Ammon's horn (tissue), 1 donor: ENCODE data around the gene CDC14A.
A peak's percentile ranks its signal among the peaks of the same experiment; 100 is the strongest.
"Not testable (repeated sequence)": the region's sequence is repeated elsewhere in the genome, so short reads cannot be mapped to it uniquely, and the experiment has no call there.

Experiments used
- DNase-seq: peaks from one replicate; pipeline ENCODE4 v3.0.0-alpha.2; 2016; ENCODE audit warnings: low spot score

The CDC14A gene

GRCh38 chr1:100352267-100353070 lies at the start of gene CDC14A:
Gene CDC14A (plus strand): TSS chr1:100352506. CDS start chr1:100352955, 449 bp downstream.
- peak; percentile 94 for DNase-seq

- DNase-seq: no peak
Measured at GRCh38 chr1:100302739-100303138, 49.6 kb upstream of the CDC14A start.

DNA sequence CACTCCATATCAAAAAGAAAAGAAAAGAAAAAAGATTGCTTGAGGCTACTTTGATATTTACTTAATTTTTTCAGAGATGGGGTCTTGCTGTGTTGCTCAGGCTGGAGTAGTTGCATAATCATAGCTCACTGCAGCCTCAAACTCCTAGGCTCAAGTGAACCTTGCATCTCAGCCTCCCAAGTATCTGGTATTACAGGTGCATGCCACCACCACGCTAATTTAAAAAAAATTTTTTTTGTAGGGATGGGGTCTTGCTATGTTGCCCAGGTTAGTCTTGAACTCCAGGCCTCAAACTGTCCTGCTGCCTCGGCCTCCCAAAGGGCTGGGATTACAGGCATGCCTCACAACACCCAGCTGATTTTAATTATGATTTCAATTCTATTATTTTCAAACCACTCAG lies 48.1 kb upstream of the CDC14A start:
- DNase-seq: no peak

- DNase-seq: no peak
Measured at GRCh38 chr1:100304921-100305320, 47.4 kb upstream of the CDC14A start.

DNA sequence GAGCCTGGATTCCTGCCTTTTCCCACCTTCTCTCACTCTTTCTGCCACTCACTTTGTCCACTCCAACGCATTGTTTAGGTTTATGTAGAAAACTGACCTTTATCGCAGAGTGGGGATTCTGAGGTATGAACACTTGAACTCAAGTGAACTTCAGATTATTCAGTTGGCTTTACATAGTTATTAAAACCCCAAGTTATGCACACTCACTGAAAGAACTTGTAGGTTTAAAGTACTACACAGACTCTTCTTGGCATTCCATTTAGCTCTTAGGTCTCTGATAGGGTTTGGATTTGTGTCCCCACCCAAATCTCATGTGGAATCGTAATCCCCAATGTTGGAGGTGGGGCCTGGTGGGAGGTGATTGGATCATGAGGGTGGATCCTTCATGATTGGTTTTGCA lies 46.4 kb upstream of the CDC14A start:
- DNase-seq: no peak

GRCh38 chr1:100306735-100307313 lies 45.5 kb upstream of the CDC14A start:
- DNase-seq: no peak

DNA sequence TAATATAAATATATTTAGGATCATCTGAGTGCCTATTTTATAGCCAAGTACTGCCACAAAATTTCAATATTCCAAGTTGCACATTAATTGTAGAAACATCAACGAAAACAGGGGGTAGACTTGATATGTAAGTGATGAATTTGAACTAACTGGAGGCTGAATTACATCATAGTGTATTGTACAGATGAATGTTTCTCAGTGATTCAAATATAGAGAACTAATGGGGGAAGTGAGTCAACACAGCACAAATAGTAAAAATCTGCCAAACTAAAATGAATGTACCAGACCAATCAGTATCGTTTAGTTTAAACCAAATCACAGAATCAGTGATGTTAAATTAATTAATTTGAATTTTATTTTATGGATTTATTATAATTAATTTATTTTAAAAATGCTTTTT lies 43.5 kb upstream of the CDC14A start:
- no peak for DNase-seq

- no peak for DNase-seq
Measured at GRCh38 chr1:100309863-100310262, 42.4 kb upstream of the CDC14A start.

GRCh38 chr1:100313382-100313781 lies 38.9 kb upstream of the CDC14A start:
- DNase-seq: no peak

- no peak for DNase-seq
Measured at GRCh38 chr1:100316622-100317021, 35.7 kb upstream of the CDC14A start.

DNA sequence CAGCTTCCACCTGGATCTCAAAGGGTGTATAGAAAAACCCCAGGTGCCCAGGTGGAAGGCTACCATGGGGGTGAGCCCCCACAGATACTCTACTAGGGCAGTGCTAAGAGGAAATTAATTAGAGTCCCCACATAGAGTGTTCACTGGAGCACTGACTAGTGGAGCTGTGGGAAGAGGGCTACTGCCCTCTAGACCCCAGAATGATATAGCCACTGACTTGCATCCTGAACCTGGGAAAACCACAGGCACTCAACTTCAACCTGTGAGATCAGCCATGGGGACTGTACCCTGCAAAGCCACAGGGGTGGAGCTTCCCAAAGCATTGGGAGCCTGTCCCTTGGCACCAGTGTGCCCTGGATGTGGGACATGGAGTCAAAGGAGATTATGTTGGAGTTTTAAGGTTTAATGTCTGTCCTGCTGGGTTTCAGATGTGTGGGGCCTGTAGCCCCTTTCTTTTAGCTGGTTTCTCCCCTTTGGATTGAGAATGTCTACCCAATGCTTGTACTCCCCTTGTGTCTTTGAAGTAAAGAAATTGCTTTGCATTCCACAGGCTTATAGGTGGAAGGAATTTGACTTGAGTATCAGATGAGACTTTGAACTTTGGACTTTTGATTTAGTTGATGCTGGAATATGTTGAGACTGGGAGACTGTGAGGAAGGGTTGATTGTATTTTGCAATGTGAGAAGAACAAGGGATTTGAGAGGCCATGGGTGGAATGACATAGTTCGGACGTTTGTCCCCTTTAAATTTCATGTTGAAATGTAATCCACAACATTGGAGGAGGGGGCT lies 31.8 kb upstream of the CDC14A start:
- DNase-seq: no peak

DNA sequence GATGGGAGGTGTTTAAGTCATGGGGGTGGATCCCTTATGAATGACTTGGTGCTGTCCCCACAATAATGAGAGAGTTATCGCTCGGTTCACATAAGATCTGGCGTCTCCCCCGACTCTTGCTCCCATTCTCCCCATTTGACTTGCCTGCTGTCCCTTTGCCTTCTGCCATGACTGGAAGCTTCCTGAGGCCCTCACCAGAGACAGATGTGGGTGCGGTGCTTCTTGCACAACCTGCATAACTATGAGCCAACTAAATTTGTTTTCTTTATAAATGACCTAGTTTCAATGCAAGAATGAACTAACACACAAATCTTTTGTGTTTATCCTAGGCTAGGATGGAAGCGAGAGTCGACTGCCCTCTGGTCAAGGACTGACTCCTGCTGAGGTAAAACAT lies 31.2 kb upstream of the CDC14A start:
- DNase-seq: no peak

DNA sequence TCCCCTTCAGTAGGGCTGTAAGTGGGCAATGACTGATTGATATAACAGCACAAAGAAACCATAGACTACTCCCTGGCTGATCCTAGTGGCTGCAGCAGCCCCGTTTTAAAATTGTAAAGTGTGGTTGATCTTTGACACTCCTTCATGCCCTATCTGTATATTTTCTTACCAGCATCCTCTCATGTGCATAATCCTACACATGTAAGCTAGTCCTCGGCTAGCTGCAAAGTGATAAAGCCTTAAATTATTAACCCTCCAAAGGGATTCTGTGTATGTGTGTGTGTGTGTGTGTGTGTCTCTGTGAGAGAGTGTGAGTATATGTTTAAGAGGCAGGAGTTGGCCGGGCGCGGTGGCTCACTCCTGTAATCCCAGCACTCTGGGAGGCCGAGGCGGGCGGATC lies 30.8 kb upstream of the CDC14A start:
- no peak for DNase-seq

DNA sequence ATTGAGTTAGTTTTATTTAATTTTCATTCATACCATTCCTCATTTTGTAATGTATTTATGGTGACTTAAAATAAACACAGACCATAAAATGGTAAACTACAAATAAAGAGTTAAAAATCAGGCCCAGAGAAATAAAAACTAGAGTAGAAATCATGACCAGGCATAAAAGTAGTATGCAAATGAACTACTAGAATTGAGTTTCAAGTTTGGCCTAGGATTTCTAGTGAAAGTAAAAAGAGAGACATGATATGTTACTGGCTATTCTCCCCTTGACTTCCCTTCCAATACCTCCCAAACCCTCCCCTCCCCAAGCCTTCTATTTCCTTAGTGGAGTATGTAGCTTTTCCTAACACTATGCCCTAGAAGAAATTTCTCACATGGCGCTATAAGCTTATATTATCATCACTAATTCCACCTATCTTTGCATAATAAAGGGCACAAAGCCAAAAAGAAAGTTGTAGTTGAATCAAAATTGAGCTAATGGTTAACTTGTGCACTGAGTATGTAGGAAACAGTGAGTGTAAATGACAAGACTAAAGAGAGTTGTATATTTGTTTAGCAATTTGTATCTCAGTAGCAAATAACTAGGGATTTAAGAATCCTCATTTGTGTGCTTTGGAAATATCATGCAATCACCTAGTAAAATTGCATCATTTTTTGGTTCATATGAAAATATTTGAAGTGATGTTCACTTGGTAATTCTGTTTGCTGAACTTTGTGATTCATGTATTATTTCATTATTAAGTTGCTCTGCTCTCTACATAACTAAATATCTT lies 29.7 kb upstream of the CDC14A start:
- no peak for DNase-seq

GRCh38 chr1:100323419-100324106 lies 28.7 kb upstream of the CDC14A start:
- DNase-seq: no peak

GRCh38 chr1:100325415-100326324 lies 26.6 kb upstream of the CDC14A start:
- no peak for DNase-seq

DNA sequence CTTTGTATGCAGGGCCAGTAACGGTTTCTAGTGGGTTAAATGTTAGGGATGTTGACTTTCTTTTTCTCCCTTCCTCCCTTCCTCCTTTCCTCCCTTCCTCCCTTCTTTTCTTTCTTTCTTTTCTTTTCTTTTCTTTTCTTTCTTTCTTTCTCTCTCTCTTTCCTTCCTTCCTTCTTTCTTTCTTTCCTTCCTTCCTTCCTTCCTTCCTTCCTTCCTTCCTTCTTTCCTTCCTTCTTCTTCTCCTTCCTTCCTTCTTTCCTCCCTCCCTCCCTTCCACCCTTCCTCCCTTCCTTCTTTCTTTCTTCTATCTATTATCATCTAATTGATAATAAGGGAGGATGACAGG lies 26.0 kb upstream of the CDC14A start:
- DNase-seq: not testable (repeated sequence)

- no peak for DNase-seq
Measured at GRCh38 chr1:100328133-100328532, 24.2 kb upstream of the CDC14A start.

DNA sequence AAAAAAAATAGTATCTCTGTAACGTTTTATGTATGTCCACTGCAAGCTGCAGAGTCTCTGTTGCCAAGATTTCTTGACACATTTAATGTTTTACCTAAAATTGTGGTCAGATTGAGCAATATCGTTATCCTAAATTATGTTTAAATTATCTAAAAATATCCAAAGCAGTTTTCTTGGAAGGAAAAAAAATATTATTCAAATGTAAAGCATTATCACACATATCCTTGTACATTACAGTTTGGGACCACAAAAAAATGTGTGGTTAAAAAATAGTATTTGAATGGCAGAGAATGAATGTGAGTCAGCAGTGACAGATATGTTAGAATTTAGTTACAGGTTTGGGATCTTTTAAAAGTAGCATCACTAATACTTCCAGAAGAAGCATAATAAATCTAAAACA lies 21.2 kb upstream of the CDC14A start:
- not testable (repeated sequence) for DNase-seq

- no peak for DNase-seq
Measured at GRCh38 chr1:100332331-100332730, 20.0 kb upstream of the CDC14A start.

- no peak for DNase-seq
Measured at GRCh38 chr1:100335436-100335835, 16.9 kb upstream of the CDC14A start.
